WTC11 (cell line): Measurements from ENCODE around the gene CD70. TPM values are rescaled to one million over a fixed set of nuclear protein-coding genes. Genes with fewer than 3 reads are reported as not detected.
"Not testable (repeated sequence)": the region's sequence is repeated elsewhere in the genome, so short reads cannot be mapped to it uniquely, and the experiment has no call there.

Experiments
- ATAC-seq: fragments of 200-7000 bp; cut with Tn5 transposase; 2 replicates; pipeline ENCODE4 v1.10.0; 2021; ENCODE audit warnings: mild to moderate bottlenecking, moderate library complexity
- CTCF ChIA-PET: fragments of 300-600 bp; sonication (Branson Sonifier 250); formaldehyde crosslinking; loops from one replicate; lab custom pipeline; 2021; ENCODE audit warnings: antibody characterized with exemption; lab: Charles Lee
- POLR2A ChIA-PET: fragments of 350-600 bp; sonication (Branson Sonifier 250); formaldehyde crosslinking; loops from one replicate; lab custom pipeline; 2021; ENCODE audit warnings: antibody characterized with exemption; lab: Charles Lee
- DNase-seq: peaks from one replicate; pipeline ENCODE4 v3.0.0; 2021; ENCODE audit warnings: low spot score
- H3K27ac Mint-ChIP-seq: 2 replicates; pipeline ENCODE4 v1.8.0; 2021; ENCODE audit warnings: mixed read lengths
- H3K27me3 Mint-ChIP-seq: 2 replicates; pipeline ENCODE4 v1.8.0; 2021; ENCODE audit warnings: low read depth, mild to moderate bottlenecking, moderate library complexity, mixed read lengths
- H3K36me3 Mint-ChIP-seq: 2 replicates; pipeline ENCODE4 v1.8.0; 2021; ENCODE audit warnings: mixed read lengths
- H3K4me1 Mint-ChIP-seq: 2 replicates; pipeline ENCODE4 v1.8.0; 2022; ENCODE audit warnings: mixed read lengths
- H3K4me3 Mint-ChIP-seq: 2 replicates; pipeline ENCODE4 v1.8.0; 2021; ENCODE audit warnings: mild to moderate bottlenecking, moderate library complexity, mixed read lengths
- H3K9me3 Mint-ChIP-seq: 2 replicates; pipeline ENCODE4 v1.8.0; 2021; ENCODE audit warnings: mixed read lengths
- CBFB ChIP-seq: sonication (generic); formaldehyde crosslinking; IDR thresholded peaks from 2 replicates; pipeline ENCODE4 v1.8.1; 2022; ENCODE audit warnings: mild to moderate bottlenecking, low read depth, missing genetic modification reagents
- IRF2 ChIP-seq: sonication (generic); formaldehyde crosslinking; IDR thresholded peaks from 2 replicates; pipeline ENCODE4 v1.8.0; 2022; ENCODE audit warnings: low read depth, missing genetic modification reagents, borderline replicate concordance
- MYBL2 ChIP-seq: sonication (generic); formaldehyde crosslinking; IDR thresholded peaks from 2 replicates; pipeline ENCODE4 v1.8.1; 2023; ENCODE audit warnings: mild to moderate bottlenecking, moderate library complexity, missing genetic modification reagents
- NR1H2 ChIP-seq: sonication (generic); formaldehyde crosslinking; IDR thresholded peaks from 2 replicates; pipeline ENCODE4 v1.9.0; 2021; ENCODE audit warnings: mild to moderate bottlenecking, moderate library complexity, missing genetic modification reagents
- NR2C2 ChIP-seq: sonication (generic); formaldehyde crosslinking; IDR thresholded peaks from 2 replicates; pipeline ENCODE4 v1.8.0; 2022; ENCODE audit warnings: mild to moderate bottlenecking, missing genetic modification reagents
- SMAD4 ChIP-seq: sonication (generic); formaldehyde crosslinking; IDR thresholded peaks from 2 replicates; pipeline ENCODE4 v1.8.0; 2022; ENCODE audit warnings: mild to moderate bottlenecking, missing genetic modification reagents
- SP1 ChIP-seq: sonication (generic); formaldehyde crosslinking; conservative IDR thresholded peaks from 2 replicates; pipeline ENCODE4 v1.8.1; 2022; ENCODE audit warnings: missing genetic modification reagents
- total RNA-seq: library from RNA; stranded (reverse); gene quantifications from 3 replicates; pipeline ENCODE4 v1.2.3, GENCODE V29; 2021
- TF ChIP-seq, protein P1 (sequence below): sonication (generic); formaldehyde crosslinking; IDR thresholded peaks from 2 replicates; pipeline ENCODE4 v1.8.1; 2023; ENCODE audit warnings: mild to moderate bottlenecking, moderate library complexity, missing genetic modification reagents
- TF ChIP-seq, protein P2 (sequence below): fragments of 200-600 bp; IDR thresholded peaks from 2 replicates; pipeline ENCODE4 v1.8.0; 2022; ENCODE audit warnings: antibody characterized with exemption
- TF ChIP-seq, protein P3 (sequence below): sonication (generic); formaldehyde crosslinking; IDR thresholded peaks from 2 replicates; pipeline ENCODE4 v1.8.0; 2022; ENCODE audit warnings: mild to moderate bottlenecking, missing genetic modification reagents
- TF ChIP-seq, protein P4 (sequence below): fragments of 250-450 bp; sonication (Bioruptor Pico); IDR thresholded peaks from 2 replicates; pipeline ENCODE4 v1.8.0; 2021; ENCODE audit warnings: mild to moderate bottlenecking
- TF ChIP-seq, protein P5 (sequence below): sonication (generic); formaldehyde crosslinking; IDR thresholded peaks from 2 replicates; pipeline ENCODE4 v1.8.0; 2023; ENCODE audit warnings: missing genetic modification reagents
- TF ChIP-seq, protein P6 (sequence below): sonication (generic); formaldehyde crosslinking; IDR thresholded peaks from 2 replicates; pipeline ENCODE4 v1.8.1; 2023; ENCODE audit warnings: mild to moderate bottlenecking, missing genetic modification reagents, moderate library complexity

The CD70 gene
- total RNA-seq, 1 experiment from 2014 or later: 2.1 TPM

DNA sequence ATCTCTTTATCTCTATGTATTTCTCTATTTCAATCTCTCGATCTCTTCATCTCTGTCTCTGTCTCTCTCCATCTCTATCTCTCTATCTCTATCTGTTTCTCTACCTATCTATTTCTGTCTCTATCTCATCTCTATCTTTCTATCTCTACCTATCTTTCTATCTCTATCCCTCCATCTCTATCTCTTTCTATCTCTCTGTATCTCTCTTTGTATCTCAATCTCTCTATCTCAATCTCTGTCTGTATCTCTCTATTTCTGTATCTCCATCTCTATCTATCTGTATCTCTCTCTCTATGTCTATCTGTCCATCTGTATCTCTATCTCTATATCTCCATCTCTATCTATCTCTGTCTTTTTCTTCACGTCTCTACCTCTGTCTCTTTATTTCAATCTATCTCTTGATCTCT is 34.9 kb downstream of the CD70 start (continued):
- TF ChIP-seq, protein P1, sequence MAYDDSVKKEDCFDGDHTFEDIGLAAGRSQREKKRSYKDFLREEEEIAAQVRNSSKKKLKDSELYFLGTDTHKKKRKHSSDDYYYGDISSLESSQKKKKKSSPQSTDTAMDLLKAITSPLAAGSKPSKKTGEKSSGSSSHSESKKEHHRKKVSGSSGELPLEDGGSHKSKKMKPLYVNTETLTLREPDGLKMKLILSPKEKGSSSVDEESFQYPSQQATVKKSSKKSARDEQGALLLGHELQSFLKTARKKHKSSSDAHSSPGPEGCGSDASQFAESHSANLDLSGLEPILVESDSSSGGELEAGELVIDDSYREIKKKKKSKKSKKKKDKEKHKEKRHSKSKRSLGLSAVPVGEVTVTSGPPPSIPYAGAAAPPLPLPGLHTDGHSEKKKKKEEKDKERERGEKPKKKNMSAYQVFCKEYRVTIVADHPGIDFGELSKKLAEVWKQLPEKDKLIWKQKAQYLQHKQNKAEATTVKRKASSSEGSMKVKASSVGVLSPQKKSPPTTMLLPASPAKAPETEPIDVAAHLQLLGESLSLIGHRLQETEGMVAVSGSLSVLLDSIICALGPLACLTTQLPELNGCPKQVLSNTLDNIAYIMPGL (CRISPR knock-in tag): no peak
- no peak for TF ChIP-seq CBFB (CRISPR knock-in tag)

DNA sequence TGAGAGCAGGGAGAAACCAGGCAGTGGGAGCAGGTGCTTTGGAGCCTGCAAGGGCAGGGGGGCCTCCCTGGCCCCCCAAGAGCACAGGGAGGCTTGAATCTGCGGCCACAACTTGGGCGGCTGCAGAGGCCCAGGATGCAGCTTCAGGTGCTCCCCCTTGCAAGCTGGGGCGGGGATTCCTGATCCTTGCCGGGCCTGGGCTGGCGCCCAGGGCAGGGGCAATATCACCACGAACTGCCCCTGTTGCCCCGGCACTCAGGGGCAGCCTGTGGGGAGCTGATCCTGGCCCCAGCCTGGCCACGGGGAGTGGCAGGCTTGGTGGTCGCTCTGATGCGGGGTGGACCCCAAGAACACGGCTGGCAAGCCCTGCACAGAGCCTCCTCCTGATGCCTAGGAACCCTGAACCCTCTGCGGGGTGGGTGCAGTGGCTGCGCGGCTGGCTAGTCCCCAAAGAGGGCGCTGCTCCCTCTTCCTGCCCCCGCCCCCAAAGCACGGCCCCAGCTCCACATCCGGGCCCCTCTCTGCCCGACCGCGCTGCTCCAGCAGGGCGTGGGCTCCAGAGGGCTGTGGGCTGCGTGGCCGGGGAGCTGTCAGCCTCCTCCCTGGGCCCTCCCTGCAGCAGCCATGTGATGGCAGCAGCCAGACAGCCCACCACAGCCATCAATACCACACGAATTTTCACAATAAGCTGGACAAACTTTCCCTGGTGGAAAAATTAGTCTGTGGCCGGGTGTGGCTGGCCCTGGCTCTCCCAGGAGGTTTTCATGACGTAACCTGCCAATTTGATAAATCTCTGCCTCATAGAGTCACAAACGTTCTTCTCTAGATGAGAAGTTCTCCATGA is 39.1 kb downstream of the CD70 start:
- H3K4me1 Mint-ChIP-seq: peaks cover 4% of the 10 kb centered on the region
- DNase-seq (peak; percentile 82), ATAC-seq (peak; percentile 98)
- H3K4me3 Mint-ChIP-seq: peak overlapping the region; percentile 29; the same call in 1 of the 2 replicates
- H3K27me3 Mint-ChIP-seq: 0 out of 2 replicates have a peak, but pooled peaks cover 5% of the 10 kb centered on the region
- peaks cover 6% of the 10 kb centered on the region for H3K36me3 Mint-ChIP-seq
- peaks cover 10% of the 10 kb centered on the region for H3K9me3 Mint-ChIP-seq
- POLR2A ChIA-PET: interaction anchor here (0.6 to 1.4 kb wide), 5 partner anchors 21 to 127 kb away, joined by 3 to 6 read pairs (median 3); partner anchors contain the start of genes KHSRP and TNFSF9
- H3K27ac Mint-ChIP-seq: no peak overlapping the region
- TF ChIP-seq IRF2 (CRISPR knock-in tag) (no peak), SP1 (CRISPR knock-in tag) (peak; percentile 71; the same call in 1 of the 2 replicates)
- TF ChIP-seq, protein P1 (CRISPR knock-in tag): peak; percentile 85; the same call in 1 of the 2 replicates
- TF ChIP-seq, protein P2, sequence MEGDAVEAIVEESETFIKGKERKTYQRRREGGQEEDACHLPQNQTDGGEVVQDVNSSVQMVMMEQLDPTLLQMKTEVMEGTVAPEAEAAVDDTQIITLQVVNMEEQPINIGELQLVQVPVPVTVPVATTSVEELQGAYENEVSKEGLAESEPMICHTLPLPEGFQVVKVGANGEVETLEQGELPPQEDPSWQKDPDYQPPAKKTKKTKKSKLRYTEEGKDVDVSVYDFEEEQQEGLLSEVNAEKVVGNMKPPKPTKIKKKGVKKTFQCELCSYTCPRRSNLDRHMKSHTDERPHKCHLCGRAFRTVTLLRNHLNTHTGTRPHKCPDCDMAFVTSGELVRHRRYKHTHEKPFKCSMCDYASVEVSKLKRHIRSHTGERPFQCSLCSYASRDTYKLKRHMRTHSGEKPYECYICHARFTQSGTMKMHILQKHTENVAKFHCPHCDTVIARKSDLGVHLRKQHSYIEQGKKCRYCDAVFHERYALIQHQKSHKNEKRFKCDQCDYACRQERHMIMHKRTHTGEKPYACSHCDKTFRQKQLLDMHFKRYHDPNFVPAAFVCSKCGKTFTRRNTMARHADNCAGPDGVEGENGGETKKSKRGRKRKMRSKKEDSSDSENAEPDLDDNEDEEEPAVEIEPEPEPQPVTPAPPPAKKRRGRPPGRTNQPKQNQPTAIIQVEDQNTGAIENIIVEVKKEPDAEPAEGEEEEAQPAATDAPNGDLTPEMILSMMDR: peak; percentile 45; the same call in 1 of the 2 replicates
- TF ChIP-seq, protein P3, sequence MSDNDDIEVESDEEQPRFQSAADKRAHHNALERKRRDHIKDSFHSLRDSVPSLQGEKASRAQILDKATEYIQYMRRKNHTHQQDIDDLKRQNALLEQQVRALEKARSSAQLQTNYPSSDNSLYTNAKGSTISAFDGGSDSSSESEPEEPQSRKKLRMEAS (CRISPR knock-in tag): peak; percentile 64; the same call in 1 of the 2 replicates
- TF ChIP-seq, protein P4, sequence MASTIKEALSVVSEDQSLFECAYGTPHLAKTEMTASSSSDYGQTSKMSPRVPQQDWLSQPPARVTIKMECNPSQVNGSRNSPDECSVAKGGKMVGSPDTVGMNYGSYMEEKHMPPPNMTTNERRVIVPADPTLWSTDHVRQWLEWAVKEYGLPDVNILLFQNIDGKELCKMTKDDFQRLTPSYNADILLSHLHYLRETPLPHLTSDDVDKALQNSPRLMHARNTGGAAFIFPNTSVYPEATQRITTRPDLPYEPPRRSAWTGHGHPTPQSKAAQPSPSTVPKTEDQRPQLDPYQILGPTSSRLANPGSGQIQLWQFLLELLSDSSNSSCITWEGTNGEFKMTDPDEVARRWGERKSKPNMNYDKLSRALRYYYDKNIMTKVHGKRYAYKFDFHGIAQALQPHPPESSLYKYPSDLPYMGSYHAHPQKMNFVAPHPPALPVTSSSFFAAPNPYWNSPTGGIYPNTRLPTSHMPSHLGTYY (CRISPR knock-in tag): no peak
- CTCF ChIA-PET: interaction anchor here (0.5 to 3.4 kb wide), 26 partner anchors 11 to 821 kb away, joined by 3 to 35 read pairs (median 4); partner anchors contain the start of genes GPR108 and KHSRP

DNA sequence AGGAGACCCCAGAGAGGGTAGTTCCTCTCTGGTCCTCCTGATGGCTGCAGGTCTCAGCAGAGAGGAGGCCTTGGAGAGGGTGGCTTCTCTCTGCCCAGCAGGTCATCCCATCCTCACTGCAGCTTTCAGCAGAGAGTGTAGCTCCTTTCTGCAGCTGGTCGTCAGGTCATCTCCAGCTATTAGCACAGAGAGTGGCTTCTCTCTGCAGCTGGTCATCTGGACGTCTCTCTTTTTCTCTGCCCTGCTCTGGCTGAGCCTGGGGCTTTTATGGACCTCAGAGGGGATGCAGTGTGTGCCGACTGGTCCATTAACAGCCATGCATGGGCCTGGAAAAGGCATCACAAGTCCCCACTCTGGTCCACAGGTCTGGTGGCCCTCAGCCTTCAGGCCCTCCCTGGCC is 39.9 kb downstream of the CD70 start:
- DNase-seq: no peak
- no peak for TF ChIP-seq NR1H2 (CRISPR knock-in tag)
- TF ChIP-seq, protein P5, sequence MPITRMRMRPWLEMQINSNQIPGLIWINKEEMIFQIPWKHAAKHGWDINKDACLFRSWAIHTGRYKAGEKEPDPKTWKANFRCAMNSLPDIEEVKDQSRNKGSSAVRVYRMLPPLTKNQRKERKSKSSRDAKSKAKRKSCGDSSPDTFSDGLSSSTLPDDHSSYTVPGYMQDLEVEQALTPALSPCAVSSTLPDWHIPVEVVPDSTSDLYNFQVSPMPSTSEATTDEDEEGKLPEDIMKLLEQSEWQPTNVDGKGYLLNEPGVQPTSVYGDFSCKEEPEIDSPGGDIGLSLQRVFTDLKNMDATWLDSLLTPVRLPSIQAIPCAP (CRISPR knock-in tag): no peak
- TF ChIP-seq NR2C2: no peak
- TF ChIP-seq, protein P6, sequence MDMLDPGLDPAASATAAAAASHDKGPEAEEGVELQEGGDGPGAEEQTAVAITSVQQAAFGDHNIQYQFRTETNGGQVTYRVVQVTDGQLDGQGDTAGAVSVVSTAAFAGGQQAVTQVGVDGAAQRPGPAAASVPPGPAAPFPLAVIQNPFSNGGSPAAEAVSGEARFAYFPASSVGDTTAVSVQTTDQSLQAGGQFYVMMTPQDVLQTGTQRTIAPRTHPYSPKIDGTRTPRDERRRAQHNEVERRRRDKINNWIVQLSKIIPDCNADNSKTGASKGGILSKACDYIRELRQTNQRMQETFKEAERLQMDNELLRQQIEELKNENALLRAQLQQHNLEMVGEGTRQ (CRISPR knock-in tag): no peak
- TF ChIP-seq MYBL2 (CRISPR knock-in tag): no peak
- no peak for TF ChIP-seq SMAD4 (CRISPR knock-in tag)
- CTCF ChIA-PET: interaction anchor here (0.8 to 3.4 kb wide), 10 partner anchors 11 to 312 kb away, joined by 3 to 35 read pairs (median 4); no protein-coding TSS in a partner anchor
- no peak overlapping the region for H3K27ac Mint-ChIP-seq
- no peak for ATAC-seq
- POLR2A ChIA-PET: no interaction called here
- H3K36me3 Mint-ChIP-seq: peaks cover 13% of the 10 kb centered on the region
- peaks cover 7% of the 10 kb centered on the region; the same call in 1 of the 2 replicates for H3K27me3 Mint-ChIP-seq
- H3K9me3 Mint-ChIP-seq: peaks cover 17% of the 10 kb centered on the region
- peaks cover 4% of the 10 kb centered on the region for H3K4me1 Mint-ChIP-seq
- no peak overlapping the region for H3K4me3 Mint-ChIP-seq

DNA sequence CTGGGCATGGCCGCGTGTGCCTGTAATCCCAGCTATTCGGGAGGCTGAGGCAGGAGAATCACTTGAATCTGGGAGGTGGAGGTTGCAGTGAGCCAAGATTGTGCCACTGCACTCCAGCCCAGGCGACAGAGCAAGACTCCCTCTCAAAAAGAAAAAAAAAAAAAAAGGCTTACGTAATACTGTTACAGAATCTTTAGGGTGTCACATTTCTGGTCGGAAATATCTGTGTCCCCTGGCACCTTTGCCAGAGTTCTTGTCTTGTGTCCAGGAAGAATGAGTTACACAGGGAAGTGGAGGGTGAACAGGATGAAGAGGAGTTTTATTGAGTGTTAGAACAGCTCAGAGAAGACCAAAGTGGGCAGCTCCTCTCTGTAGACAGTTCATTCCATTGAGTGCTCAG is 40.3 kb downstream of the CD70 start:
- not testable (repeated sequence) for DNase-seq, H3K27me3 Mint-ChIP-seq, ATAC-seq, H3K4me3 Mint-ChIP-seq, H3K4me1 Mint-ChIP-seq, H3K27ac Mint-ChIP-seq
- peaks cover 20% of the 10 kb centered on the region for H3K9me3 Mint-ChIP-seq
- ChIA-PET CTCF (interaction anchor here (1.3 to 3.4 kb wide), 3 partner anchors 16 to 52 kb away, joined by 4 to 35 read pairs (median 14); no protein-coding TSS in a partner anchor), POLR2A (interaction anchor here (0.8 kb wide), 1 partner anchor 229 kb away, joined by 5 read pairs; no protein-coding TSS in a partner anchor)
- H3K36me3 Mint-ChIP-seq: peaks cover 14% of the 10 kb centered on the region
